ENCODE data around the gene LRP1B.
"Not testable (repeated sequence)": the region's sequence is repeated elsewhere in the genome, so short reads cannot be mapped to it uniquely, and the experiment has no call there.

Gene LRP1B

DNA sequence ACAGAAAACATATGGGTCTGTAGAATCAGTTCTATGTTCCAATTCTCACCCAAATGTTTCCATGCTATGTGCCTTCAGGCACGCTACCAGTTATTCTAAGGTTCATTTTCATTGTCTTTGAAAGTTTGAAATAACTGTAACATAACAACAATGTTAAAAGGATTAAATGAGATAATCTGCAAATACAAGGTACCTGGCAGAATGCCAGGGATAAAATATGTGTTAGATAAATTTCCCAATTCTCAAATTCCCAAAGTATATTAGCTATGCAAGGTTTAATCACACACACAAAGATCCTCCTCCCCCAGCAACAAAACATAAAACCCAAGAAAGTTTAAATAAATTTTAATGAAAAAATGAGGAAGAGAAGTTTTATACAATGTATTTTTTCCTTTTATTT, 261.2 kb downstream of the LRP1B start:
- Histone ChIP-seq H3K36me3 (ENCODE audit: control insufficient read depth in 1 of 2, insufficient read depth in 2 of 2, low read length in 2 of 2) (no peaks in the 10 kb centered on the region), H3K27ac (ENCODE audit: low read length) (no peak overlapping the region), H3K4me1 (ENCODE audit: control insufficient read depth in 1 of 2, insufficient read depth in 2 of 2, low read length in 2 of 2) (no peaks in the 10 kb centered on the region)

DNA sequence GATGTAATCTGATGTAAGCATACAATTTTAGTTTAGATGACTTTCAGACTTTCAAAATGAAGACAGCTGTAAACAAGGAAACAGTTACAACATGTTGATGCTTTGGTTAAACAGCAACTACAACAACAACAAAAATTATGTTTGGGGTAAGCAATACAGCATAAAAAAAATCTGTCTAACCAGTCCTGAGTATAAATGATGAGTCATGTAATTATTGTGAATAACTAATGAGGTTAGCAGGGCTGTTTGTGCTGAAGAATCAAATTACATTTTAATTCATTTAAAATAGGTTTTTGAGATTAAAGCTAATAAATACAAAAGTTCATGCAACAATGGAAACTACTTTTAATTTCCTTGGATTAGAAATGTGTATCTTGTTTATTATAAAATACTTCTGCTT, 266.9 kb downstream of the LRP1B start:
- Histone ChIP-seq H3K4me1 (ENCODE audit: control insufficient read depth in 1 of 2, insufficient read depth in 2 of 2, low read length in 2 of 2) (no peaks in the 10 kb centered on the region), H3K9me3 (ENCODE audit: control insufficient read depth in 1 of 2, low read length in 2 of 2) (no peaks in the 10 kb centered on the region), H3K27ac (ENCODE audit: low read length) (no peak overlapping the region), H3K4me3 (ENCODE audit: low read depth in 1 of 2, low read length in 2 of 2) (no peak overlapping the region), H3K27me3 (ENCODE audit: low read depth, low read length) (no peaks in the 10 kb centered on the region), H3K36me3 (ENCODE audit: control insufficient read depth in 1 of 2, insufficient read depth in 2 of 2, low read length in 2 of 2) (no peaks in the 10 kb centered on the region)

More for the DNA sequence above, 261.2 kb downstream of the LRP1B start:
- Histone ChIP-seq H3K9me3 (ENCODE audit: control insufficient read depth in 1 of 2, low read length in 2 of 2) (peaks cover 0 to 2% of the 10 kb centered on the region in 2 donors), H3K4me3 (ENCODE audit: low read depth in 1 of 2, low read length in 2 of 2) (no peak overlapping the region), H3K27me3 (ENCODE audit: low read depth, low read length) (no peaks in the 10 kb centered on the region)

DNA sequence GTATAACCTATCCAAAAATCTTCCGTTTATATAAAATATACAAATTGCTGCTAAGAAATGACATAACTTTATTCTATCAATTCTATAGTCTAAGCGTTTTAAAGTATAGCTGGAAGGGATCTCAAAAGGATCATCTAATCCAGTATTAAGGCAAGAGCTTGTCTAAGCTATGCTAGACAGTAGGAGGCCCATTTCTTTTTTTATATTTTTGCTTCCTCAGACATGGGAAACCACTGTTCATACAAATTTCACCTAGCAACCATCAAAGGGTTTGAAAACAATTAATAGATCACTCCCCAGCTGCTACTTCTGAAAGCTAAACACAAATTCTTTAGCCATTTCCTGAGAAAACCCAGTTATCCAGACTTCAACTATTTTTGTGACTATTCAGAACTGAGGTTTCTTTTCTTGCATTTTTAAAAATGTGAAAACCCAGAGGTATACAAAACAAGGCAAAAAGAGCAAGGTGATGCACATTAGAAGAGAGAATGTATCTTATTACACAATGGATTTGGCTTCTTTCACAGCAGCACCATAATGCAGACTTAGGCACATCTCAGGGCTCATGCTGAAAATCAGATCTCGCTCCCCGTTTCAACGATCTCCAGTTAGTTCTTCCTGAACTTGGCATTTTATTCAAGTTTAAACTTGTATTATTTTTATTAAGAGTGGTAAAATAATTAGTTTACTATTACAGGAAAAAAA, 274.4 kb downstream of the LRP1B start:
- H3K4me1 ChIP-seq (ENCODE audit: control insufficient read depth in 1 of 2, insufficient read depth in 2 of 2, low read length in 2 of 2) = no peaks in the 10 kb centered on the region
- no peaks in the 10 kb centered on the region for H3K27me3 ChIP-seq (ENCODE audit: low read depth, low read length)
- no peak overlapping the region for H3K27ac ChIP-seq (ENCODE audit: low read length)
- no peaks in the 10 kb centered on the region for H3K36me3 ChIP-seq (ENCODE audit: control insufficient read depth in 1 of 2, insufficient read depth in 2 of 2, low read length in 2 of 2)
- H3K9me3 ChIP-seq (ENCODE audit: control insufficient read depth in 1 of 2, low read length in 2 of 2) = no peaks in the 10 kb centered on the region
- H3K4me3 ChIP-seq (ENCODE audit: low read depth in 1 of 2, low read length in 2 of 2) = no peak overlapping the region

DNA sequence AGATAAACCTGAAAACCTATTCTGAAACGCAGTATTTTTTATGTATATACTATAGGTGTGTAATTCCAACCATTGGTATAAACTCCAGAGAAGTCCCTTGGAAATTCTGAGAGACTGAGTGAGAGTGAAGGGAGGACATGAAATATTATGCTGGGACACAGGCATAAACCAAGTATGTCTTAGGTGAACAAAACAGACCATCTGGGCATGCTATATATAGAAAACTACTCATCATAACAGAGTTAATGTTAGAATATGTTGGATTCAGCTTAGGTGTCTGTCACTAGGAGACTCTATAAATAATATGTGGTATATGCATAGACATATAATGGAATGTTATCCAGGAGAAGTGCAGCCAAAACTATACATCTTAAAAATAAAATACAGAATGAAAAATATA, 282.6 kb downstream of the LRP1B start:
- no peak overlapping the region for H3K4me3 ChIP-seq (ENCODE audit: low read depth in 1 of 2, low read length in 2 of 2)
- no peaks in the 10 kb centered on the region for H3K9me3 ChIP-seq (ENCODE audit: control insufficient read depth in 1 of 2, low read length in 2 of 2)
- H3K4me1 ChIP-seq (ENCODE audit: control insufficient read depth in 1 of 2, insufficient read depth in 2 of 2, low read length in 2 of 2) = no peaks in the 10 kb centered on the region
- H3K27ac ChIP-seq (ENCODE audit: low read length) = no peak overlapping the region
- H3K27me3 ChIP-seq (ENCODE audit: low read depth, low read length) = no peaks in the 10 kb centered on the region
- H3K36me3 ChIP-seq (ENCODE audit: control insufficient read depth in 1 of 2, insufficient read depth in 2 of 2, low read length in 2 of 2) = no peaks in the 10 kb centered on the region

DNA sequence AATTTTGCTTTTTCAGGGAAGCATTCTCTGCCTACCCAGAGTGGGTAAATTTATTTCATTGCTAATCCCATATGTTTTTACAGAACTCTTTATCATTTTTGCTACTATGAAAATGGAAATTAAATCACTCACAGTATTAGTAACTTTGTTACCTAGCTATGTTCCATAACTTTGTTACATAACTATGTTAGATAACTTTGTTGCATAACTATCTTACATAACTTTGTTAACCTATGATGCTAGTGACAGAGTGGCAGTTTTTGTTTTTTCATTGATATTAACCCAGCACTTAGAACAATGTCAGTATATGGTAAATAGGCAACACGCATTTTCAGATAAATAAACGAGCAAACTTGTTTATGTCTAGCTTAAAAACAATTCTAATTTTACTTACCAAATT, 286.6 kb downstream of the LRP1B start:
- Histone ChIP-seq H3K4me3 (ENCODE audit: low read depth in 1 of 2, low read length in 2 of 2) (no peak overlapping the region), H3K27ac (ENCODE audit: low read length) (no peak overlapping the region)

DNA sequence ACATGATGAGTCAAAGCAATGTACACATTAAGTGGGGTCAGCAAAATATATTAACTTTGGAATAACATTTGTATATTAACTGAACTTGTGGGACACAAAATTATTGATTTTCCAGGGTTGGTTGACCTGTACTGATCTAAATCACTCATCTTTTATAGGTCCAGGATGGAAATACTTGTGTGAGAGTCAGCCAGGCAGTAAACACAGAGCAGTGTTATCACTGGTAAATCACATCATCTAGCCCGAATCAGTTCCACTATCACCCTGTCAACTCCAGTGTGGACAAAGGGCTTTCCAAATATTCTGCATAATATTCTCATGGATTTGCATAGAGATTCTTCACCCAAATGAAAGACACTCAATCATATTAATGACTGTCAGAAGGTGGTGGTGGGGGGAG, 295.7 kb downstream of the LRP1B start:
- Histone ChIP-seq H3K4me3 (ENCODE audit: low read depth in 1 of 2, low read length in 2 of 2) (no peak overlapping the region), H3K27ac (ENCODE audit: low read length) (no peak overlapping the region), H3K9me3 (ENCODE audit: control insufficient read depth in 1 of 2, low read length in 2 of 2) (no peaks in the 10 kb centered on the region), H3K36me3 (ENCODE audit: control insufficient read depth in 1 of 2, insufficient read depth in 2 of 2, low read length in 2 of 2) (no peaks in the 10 kb centered on the region), H3K27me3 (ENCODE audit: low read depth, low read length) (no peaks in the 10 kb centered on the region), H3K4me1 (ENCODE audit: control insufficient read depth in 1 of 2, insufficient read depth in 2 of 2, low read length in 2 of 2) (no peaks in the 10 kb centered on the region)

More for the DNA sequence above, 286.6 kb downstream of the LRP1B start:
- no peaks in the 10 kb centered on the region for H3K27me3 ChIP-seq (ENCODE audit: low read depth, low read length)
- no peaks in the 10 kb centered on the region for H3K4me1 ChIP-seq (ENCODE audit: control insufficient read depth in 1 of 2, insufficient read depth in 2 of 2, low read length in 2 of 2)
- H3K36me3 ChIP-seq (ENCODE audit: control insufficient read depth in 1 of 2, insufficient read depth in 2 of 2, low read length in 2 of 2) = no peaks in the 10 kb centered on the region
- H3K9me3 ChIP-seq (ENCODE audit: control insufficient read depth in 1 of 2, low read length in 2 of 2) = no peaks in the 10 kb centered on the region

DNA sequence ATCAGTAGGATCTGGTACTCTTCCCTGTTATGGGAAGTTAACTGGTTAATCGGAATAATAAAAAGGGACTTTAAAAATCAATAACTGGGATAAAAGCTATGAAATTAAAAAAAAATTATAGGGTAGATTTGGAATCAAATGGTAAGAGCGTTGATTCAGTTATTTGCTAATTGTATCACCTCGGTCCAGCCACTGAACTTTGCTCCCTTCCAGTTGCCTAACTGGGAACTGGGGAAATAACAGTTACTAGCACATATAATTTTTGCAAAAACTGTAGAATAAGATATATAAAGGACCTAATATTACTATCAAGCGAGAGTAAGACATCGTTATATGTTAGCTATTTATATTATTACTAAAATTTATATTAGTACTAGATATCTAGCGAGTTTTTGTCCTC, 302.1 kb downstream of the LRP1B start:
- Histone ChIP-seq H3K4me1 (ENCODE audit: control insufficient read depth in 1 of 2, insufficient read depth in 2 of 2, low read length in 2 of 2) (no peaks in the 10 kb centered on the region), H3K9me3 (ENCODE audit: control insufficient read depth in 1 of 2, low read length in 2 of 2) (no peaks in the 10 kb centered on the region), H3K36me3 (ENCODE audit: control insufficient read depth in 1 of 2, insufficient read depth in 2 of 2, low read length in 2 of 2) (no peaks in the 10 kb centered on the region), H3K27ac (ENCODE audit: low read length) (no peak overlapping the region), H3K4me3 (ENCODE audit: low read depth in 1 of 2, low read length in 2 of 2) (no peak overlapping the region), H3K27me3 (ENCODE audit: low read depth, low read length) (no peaks in the 10 kb centered on the region)

DNA sequence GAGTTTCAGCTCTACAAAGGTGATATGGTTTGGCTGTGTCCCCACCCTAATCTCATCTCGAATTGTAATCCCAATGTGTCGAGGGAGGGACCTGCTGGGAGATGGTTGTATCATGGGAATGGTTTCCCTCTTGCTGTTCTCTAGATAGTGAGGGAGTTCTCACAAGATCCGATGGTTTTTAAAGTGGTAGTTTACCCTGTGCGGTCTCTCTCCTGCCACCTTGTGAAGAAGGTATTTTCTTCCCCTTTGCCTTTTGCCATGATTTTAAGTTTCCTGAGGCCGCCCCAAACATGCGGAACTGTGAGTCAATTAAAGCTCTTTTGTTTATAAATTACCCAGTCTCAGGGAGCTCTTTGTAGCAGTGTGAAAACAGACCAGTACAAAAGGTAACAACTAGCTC, 306.0 kb downstream of the LRP1B start:
- no peak overlapping the region for H3K4me3 ChIP-seq (ENCODE audit: low read depth in 1 of 2, low read length in 2 of 2)
- H3K4me1 ChIP-seq (ENCODE audit: control insufficient read depth in 1 of 2, insufficient read depth in 2 of 2, low read length in 2 of 2) = no peaks in the 10 kb centered on the region
- no peak overlapping the region for H3K27ac ChIP-seq (ENCODE audit: low read length)
- no peaks in the 10 kb centered on the region for H3K27me3 ChIP-seq (ENCODE audit: low read depth, low read length)
- no peaks in the 10 kb centered on the region for H3K9me3 ChIP-seq (ENCODE audit: control insufficient read depth in 1 of 2, low read length in 2 of 2)
- H3K36me3 ChIP-seq (ENCODE audit: control insufficient read depth in 1 of 2, insufficient read depth in 2 of 2, low read length in 2 of 2) = no peaks in the 10 kb centered on the region

DNA sequence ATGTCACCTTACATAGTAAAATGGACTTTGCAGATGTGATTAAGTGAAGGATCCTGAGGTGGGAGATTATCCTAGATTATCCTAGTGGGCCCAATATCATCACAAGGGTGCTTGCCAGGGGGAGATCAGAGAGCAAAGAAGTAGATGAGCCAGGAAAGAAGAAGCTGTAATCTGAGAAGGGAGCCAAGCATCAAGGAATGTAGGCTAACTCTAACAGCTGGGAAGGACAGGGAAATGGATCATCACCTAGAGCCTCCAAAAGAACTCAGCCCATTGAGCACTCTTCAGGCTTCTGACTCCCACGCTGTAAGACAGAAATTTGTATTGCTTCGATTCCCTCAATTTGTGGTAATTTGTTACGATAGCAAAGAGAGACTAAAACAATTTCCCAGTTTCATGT, 309.9 kb downstream of the LRP1B start:
- Histone ChIP-seq H3K9me3 (ENCODE audit: control insufficient read depth in 1 of 2, low read length in 2 of 2) (no peaks in the 10 kb centered on the region), H3K27me3 (ENCODE audit: low read depth, low read length) (no peaks in the 10 kb centered on the region), H3K27ac (ENCODE audit: low read length) (no peak overlapping the region), H3K36me3 (ENCODE audit: control insufficient read depth in 1 of 2, insufficient read depth in 2 of 2, low read length in 2 of 2) (no peaks in the 10 kb centered on the region), H3K4me3 (ENCODE audit: low read depth in 1 of 2, low read length in 2 of 2) (no peak overlapping the region), H3K4me1 (ENCODE audit: control insufficient read depth in 1 of 2, insufficient read depth in 2 of 2, low read length in 2 of 2) (no peaks in the 10 kb centered on the region)

DNA sequence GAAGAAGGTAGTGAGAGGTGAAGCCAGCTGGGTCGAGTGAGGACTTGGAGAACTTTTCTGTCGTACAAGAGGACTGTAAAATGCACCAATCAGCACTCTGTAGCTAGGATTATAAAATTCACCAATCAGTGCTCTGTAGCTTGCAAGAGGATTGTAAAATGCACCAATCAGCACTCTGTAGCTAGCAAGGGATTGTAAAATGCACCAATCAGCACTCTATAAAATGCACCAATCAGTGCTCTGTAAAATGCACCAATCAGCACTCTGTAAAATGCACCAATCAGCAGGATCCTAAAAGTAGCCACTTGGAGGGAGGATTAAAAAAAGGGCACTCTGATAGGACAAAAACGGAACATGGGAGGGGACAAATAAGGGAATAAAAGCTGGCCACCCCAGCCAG, 315.5 kb downstream of the LRP1B start:
- H3K27ac ChIP-seq (ENCODE audit: low read length); H3K4me1 ChIP-seq (ENCODE audit: control insufficient read depth in 1 of 2, insufficient read depth in 2 of 2, low read length in 2 of 2); H3K27me3 ChIP-seq (ENCODE audit: low read depth, low read length); H3K36me3 ChIP-seq (ENCODE audit: control insufficient read depth in 1 of 2, insufficient read depth in 2 of 2, low read length in 2 of 2); H3K9me3 ChIP-seq (ENCODE audit: control insufficient read depth in 1 of 2, low read length in 2 of 2); H3K4me3 ChIP-seq (ENCODE audit: low read depth in 1 of 2, low read length in 2 of 2): not testable (repeated sequence)

DNA sequence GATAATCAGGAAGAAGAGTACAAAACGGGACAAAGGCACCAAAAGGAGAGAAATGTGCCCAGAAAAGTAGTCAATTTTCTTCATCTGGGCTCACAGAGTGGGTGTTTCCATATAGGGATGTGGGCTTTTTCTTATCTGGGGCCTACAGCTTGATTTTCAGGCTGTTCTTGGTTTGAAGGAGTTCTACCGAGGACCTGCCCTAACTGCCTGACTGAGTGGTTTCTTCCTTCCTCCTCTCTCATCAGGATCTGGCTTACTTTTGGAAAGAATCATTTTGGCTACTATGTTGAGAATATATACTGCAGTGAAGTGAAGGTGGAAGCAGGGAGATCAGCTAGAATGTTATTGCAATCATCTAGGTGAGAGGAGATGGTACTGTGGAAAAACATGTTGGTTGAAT, 316.7 kb downstream of the LRP1B start:
- H3K9me3 ChIP-seq (ENCODE audit: control insufficient read depth in 1 of 2, low read length in 2 of 2) = peaks cover 0 to 9% of the 10 kb centered on the region in 2 donors
- H3K27me3 ChIP-seq (ENCODE audit: low read depth, low read length) = no peaks in the 10 kb centered on the region
- no peak overlapping the region for H3K4me3 ChIP-seq (ENCODE audit: low read depth in 1 of 2, low read length in 2 of 2)
- no peaks in the 10 kb centered on the region for H3K36me3 ChIP-seq (ENCODE audit: control insufficient read depth in 1 of 2, insufficient read depth in 2 of 2, low read length in 2 of 2)
- H3K4me1 ChIP-seq (ENCODE audit: control insufficient read depth in 1 of 2, insufficient read depth in 2 of 2, low read length in 2 of 2) = no peaks in the 10 kb centered on the region
- no peak overlapping the region for H3K27ac ChIP-seq (ENCODE audit: low read length)

DNA sequence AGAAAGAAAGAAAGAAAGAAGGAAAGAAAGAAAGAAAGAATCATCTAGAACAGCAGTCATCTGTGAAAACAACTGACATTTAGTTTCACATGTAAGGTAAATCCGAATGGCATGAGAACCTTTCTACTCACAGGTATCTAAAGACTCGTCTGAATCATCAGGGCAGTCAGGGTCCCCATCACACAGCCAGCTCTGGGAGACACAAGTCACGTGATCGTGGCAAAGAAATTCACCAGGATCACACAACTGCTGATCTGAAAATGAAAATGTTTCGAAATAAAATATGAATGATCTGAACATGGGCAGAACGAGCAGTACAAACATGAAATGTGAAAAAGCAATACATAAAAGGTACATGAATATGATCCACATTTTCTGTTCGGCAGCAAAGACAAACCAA, 320.7 kb downstream of the LRP1B start:
- Histone ChIP-seq H3K27ac (ENCODE audit: low read length) (no peak overlapping the region), H3K4me3 (ENCODE audit: low read depth in 1 of 2, low read length in 2 of 2) (no peak overlapping the region), H3K4me1 (ENCODE audit: control insufficient read depth in 1 of 2, insufficient read depth in 2 of 2, low read length in 2 of 2) (no peaks in the 10 kb centered on the region), H3K9me3 (ENCODE audit: control insufficient read depth in 1 of 2, low read length in 2 of 2) (peaks cover 0 to 9% of the 10 kb centered on the region in 2 donors), H3K36me3 (ENCODE audit: control insufficient read depth in 1 of 2, insufficient read depth in 2 of 2, low read length in 2 of 2) (no peaks in the 10 kb centered on the region), H3K27me3 (ENCODE audit: low read depth, low read length) (no peaks in the 10 kb centered on the region)

Measured in muscle layer of duodenum (tissue), 2 donors.